ENCODE results near the gene KRR1.
"Not testable (repeated sequence)": the region's sequence is repeated elsewhere in the genome, so short reads cannot be mapped to it uniquely, and the experiment has no call there.

KRR1 gene

DNA sequence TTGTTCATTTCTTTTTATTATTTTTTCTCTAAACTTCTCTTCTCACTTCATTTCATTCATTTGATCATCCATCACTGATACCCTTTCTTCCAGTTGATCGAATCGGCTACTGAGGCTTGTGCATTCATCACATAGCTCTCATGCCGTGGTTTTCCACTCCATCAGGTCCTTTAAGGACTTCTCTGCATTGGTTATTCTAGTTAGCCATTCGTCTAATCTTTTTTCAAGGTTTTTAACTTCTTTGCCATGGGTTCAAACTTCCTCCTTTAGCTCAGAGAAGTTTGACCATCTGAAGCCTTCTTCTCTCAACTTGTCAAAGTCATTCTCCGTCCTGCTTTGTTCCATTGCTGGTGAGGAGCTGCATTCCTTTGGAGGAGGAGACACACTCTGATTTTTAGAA lies 10.7 kb upstream of the KRR1 start:
- FAIRE-seq, result not testable (repeated sequence)

DNA sequence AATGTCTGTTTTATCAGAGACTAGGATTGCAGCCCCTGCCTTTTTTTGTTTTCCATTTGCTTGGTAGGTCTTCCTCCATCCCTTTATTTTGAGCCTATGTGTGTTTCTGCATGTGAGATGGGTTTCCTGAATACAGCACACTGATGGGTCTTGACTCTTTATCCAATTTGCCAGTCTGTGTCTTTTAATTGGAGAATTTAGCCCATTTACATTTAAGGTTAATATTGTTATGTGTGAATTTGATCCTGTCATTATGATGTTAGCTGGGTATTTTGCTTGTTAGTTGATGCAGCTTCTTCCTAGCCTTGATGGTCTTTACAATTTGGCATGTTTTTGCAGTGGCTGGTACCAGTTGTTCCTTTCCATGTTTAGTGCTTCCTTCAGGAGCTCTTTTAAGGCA lies 9.8 kb upstream of the KRR1 start:
- not testable (repeated sequence) for FAIRE-seq

DNA sequence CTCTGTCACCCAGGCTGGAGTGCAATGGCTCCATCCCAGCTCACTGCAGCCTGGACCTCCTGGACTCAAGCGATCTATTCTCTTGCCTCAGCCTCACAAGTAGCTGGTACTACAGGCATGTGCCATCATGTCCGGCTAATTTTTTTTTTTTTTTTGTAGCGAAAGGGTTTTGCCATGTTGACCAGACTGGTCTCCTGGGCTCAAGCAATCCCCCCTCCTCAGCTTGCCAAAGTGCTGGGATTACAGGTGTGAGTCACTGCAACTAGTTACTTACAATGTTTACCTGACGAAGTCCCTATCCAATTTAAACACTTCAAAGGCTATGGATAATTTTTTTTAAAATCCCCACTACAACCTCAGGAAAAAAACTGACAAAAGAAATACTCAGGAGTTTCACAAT lies 1.8 kb downstream of the KRR1 start:
- FAIRE-seq, result no peak

DNA sequence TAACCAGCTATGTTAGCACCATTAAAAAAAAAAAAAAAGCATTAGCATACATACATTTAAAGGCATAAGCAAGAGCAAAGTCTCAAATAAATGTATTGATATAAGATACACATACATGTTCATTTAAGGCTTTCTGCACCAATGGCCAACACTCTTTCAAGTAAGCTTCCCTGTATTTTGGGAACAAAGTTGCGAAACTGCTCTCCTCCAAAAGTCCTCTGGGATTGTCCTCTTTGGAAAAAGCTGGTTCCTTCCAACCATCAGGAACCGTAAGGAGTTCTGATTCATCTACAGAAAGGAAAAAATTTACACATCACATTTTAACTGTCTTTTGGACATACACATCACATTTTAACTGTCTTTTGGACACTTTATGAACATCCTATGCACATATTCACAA lies 3.2 kb downstream of the KRR1 start:
- no peak for FAIRE-seq

DNA sequence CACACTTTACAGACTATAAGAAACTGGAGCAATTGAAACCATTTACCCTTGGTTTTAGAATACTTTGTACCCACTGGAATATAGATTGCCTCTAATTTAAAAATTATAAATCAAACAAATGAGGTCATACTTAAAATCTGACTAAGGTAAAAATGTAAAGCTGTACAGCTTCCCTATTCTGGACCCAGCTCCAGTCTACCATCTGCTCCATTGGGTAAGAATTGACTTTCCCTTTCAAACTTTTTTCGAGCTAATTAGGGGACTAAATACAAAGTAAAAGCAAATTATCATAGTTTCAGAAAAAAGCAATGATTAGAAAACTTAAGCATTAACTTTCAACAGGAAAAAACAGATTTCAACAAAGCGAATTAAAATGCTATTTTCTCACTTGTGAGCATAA lies 4.3 kb downstream of the KRR1 start:
- FAIRE-seq, result no peak

DNA sequence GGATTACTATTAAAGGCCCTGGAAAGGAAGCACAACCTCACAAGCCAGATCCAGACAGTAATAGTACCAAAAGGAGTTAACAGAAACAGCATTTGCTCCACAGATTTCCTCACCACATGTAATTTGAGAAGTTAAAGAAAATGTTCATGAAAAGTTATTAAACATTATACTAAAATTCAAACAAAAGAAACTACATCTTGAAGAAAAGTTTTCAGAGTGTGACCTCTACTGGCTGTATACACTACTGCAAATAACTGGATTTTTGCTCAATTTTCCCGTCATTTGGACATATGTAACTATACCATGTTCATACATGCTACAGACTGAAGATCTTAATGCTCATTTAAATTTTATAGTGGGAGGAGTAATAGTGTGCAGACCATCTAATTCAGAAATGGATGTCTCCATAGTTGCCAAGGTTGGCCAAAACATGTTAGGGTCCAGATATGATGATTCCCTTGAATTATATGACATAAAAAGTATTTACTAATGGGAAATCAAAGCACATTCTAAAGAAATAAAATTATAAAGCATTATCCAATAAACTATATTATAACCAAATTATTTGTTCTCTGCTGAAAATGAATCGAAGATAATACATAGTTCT lies 5.6 kb downstream of the KRR1 start:
- peak; percentile 89 for FAIRE-seq

DNA sequence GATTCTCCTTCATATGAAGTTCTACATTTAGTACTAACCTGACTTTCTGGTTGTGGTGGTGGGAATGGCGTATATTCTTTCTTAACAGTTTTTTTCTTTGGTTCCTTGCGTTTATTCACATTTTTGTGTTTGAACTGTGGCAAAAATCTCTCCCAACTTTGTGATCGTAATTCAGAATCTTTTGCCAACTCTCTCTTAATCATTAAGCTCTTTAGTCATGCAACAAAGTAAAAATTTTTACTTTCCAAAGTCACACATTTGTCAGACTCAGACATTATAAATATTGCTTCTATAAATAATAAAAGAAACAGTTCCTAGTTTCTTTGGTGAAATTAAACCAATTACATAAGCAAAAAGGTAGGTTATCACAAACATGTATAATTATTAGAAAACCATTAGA lies 7.5 kb downstream of the KRR1 start:
- no peak for FAIRE-seq

DNA sequence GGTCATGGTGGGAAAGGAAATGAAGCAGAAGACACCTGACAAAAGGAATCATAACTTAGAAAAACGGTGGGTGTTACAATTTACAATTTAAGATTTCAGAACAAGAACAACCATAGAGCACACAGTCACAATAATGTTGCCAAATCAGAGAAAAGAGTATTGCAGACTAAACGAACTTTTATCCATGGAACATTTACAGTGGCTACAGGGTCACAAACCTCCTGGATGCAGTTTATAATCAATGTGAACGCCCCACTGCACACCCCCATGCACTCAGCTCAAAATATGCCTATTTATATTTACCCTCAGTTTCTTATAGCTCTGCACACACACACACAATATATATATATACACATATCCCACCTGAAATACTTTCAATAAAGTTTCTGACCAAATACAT lies 8.0 kb downstream of the KRR1 start:
- no peak for FAIRE-seq

DNA sequence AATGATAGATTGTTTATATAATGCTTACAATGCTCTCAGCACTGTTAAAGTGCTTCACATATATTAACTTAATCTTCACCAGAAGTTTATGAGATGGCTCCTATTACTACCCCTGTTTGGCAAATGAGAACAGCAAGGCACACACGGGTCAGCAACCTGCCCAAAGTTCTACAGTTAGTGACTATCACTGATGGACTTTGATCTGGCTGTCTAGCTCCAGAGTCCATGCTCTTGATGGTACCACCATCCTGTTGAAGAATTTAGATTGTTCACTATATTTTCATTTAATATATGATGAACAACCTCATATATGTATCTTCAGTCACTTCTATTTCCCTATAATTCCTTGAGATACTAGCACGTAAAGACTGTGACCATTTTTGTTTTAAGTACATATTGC lies 20.2 kb downstream of the KRR1 start:
- FAIRE-seq, result no peak

DNA sequence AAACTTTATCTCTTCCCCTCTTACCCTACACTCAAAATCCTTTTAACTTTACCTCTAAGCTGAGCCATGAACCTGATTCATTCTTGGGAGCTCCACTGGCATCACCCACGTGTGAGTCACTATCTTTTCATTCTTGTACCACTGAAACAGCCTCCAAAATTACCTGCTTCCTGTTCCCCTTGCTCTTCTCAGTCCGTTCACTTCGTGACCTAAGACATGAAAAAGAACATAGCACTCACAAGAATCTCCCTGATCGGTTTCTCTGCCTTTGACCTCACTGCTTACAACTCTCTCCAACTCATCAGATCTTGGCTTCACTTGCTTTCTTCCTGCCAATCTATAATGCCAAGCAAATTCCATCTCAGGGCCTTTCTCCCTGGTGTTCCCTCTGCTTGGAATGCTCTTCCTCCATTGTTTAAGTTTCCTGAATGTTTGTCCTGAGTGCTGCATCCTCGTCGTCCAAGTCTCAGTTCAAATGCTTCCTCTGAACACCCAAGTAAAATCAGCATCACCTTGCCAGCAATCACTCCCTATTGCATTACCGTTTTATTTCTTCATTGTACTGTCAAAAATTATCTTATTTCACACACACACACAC lies 21.7 kb downstream of the KRR1 start:
- FAIRE-seq, result no peak

DNA sequence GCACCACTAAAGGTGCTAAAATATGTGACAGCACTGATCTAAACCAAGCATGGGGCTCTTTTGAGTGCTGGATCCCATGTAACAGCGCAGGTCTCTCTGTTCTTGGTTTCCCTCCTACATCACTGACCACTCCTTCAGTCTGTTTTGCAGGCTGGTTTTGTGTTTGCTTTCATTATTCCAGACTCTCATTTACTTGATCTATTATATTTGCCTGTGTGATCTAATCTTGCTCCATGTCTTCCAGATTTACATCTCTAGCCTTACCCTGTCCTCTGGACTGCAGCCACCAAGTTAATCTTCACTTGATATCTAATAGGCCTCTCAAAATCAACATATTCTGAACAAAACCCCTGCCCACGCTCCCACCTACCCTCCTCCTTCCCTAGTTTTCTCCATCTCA lies 22.2 kb downstream of the KRR1 start:
- FAIRE-seq, result no peak

DNA sequence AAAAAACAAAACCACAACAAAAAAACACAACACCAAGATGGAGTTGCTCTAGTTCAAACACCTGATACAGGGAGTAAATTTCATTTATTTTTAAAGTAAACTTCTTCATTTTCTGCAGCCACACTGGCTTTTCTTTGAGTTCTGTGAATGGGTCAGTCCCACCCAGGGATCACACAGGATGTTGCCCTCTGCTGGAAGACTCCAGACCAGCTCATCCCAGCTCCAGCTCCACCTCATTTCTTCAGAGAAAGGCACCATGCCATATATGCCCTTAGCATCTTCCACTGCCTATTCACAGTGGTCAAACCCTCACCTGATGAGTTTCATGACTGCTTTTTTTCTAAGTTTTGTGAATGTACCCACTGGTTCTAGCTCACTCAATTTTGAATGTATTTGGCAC lies 22.9 kb downstream of the KRR1 start:
- FAIRE-seq, result no peak

DNA sequence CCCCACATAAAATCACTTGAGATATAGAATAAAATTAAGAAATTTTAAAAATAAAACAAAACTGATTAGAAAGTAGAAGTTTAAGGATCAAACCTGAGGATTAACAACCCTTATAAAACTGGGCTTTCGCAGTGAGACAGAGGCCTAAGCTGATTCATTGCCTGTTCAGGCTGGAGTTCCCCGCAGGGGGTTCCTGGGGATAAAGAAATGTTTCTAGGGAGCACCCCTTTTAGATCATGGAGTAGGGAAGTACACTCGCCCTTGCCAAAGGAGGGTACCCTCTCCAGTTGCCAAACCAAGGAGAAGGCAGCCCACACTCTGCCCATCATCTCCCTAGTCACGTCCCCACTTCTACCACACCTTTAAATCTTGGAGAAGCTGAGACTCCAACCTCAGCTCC lies 24.1 kb downstream of the KRR1 start:
- no peak for FAIRE-seq

DNA sequence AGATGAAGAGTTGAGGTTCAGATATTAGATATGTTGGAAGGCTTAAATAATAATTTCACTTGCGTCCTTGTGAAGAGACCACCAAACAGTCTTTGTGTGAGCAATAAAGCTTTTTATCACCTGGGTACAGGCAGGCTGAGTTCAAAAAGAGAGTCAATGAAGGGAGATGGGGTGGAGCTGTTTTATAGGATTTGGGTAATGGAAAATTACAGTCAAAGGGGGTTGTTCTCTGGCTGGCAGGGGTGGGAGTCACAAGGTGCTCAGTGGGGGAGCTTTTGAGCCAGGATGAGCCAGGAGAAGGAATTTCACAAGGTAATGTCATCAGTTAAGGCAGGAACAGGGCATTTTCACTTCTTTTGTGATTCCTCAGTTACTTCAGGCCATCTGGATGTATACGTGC lies 27.0 kb downstream of the KRR1 start:
- not testable (repeated sequence) for FAIRE-seq

DNA sequence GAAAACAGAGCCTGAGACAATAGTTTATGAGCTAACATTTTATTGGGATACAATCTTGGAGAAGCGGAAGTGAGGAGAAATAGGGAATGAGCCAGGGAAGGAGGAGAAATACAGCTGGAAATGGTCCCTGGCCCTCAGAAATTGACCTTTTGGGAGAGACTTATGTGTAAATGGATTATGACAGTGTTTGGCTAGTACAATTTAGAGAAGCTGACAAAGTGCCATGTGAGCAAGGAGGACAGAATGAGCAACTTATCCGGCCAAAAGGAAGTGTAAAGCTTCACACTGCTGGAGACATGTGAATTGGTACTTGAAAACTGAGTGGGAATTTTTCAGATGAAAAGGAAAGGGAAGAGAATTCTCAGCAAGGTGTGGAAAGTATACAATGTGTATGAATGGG lies 28.0 kb downstream of the KRR1 start:
- FAIRE-seq, result no peak

DNA sequence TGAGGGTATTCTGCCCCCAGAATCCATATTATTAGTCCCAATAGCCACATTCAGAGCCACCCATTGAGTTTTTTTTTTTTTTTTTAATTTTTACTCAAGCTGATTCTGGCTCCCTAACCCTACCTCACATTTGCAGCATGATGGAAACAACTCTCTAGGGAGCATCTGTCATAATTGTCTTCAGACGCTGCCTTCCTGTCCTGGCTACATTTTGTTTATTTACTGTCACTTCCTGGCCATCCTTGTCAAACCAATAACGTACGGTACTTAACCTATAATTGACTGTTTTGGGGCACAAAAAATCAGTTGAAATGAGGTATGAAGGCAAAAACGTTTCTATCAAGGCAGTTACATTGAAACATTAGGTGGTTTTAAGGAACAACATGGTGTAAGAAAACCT lies 28.8 kb downstream of the KRR1 start:
- FAIRE-seq, result no peak

DNA sequence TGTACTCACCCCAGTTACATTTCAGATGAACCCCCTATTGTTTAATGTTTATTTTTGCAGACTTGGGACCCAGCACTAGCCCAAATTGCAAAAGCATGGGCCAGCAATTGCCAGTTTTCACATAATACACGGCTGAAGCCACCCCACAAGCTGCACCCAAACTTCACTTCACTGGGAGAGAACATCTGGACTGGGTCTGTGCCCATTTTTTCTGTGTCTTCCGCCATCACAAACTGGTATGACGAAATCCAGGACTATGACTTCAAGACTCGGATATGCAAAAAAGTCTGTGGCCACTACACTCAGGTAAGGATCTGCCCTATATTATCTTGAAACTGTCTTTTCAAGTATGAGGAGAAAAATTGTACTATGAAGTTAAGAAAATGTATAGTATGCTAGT lies 29.6 kb downstream of the KRR1 start:
- no peak for FAIRE-seq

DNA sequence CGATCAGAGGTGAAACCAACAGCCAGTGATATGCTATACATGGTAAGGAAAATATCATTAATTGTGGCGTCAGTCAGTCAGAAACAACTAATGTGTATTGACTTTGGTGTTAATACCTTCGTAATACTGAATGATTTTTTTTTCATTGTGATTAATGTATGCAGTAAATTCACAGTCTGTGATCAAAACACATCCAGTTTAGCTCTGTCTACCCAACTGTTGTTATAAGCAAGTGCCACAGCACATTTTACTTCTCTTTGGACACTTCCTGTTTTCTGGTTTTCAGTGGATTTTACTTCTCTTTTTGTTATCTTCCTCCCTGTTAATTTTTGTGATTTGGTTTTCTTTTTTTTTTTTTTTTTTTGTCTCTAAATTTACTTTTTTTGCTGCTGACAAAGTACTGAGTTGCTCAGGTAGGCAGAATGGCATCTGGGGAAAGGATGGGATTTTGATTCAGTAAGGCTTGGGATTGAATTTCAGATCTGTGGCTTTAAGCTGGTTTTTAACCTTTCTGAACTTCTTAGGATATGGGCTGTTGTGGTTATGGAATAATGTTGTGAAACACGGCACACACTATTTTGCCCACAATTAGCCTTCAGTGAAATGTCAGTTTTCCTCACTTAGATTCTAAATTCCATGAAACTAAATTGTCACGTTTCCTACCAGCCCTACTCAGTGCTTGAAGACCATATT lies 30.2 kb downstream of the KRR1 start:
- FAIRE-seq, result no peak

DNA sequence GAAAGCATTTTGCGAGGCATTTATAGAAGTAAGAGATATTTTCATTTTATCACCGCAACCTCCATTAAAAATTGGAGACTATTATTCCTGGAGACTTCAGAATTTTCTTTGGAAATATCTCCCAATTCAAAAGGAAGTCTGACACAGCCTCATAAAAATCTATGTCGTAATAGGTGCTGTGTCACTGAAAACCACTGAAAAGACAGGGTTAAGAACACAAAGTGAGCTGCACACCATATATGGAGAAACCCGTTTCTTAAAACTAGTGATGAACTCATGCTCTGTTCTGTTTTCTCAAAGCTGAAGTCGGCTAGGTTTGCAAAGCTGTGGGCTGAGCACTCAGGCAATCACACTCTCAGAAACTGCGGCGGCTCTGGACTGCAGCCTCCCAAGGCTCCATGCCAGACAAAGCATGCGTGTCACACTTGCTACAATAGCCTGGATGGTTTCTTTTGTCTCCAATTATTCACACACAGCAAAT lies 30.9 kb downstream of the KRR1 start, which contains the start of gene GLIPR1:
Gene GLIPR1, plus strand, starts transcription at position 287 of the 481 bp plus-strand sequence. Its CDS starts 126 bp downstream, at position 413.
- no peak for FAIRE-seq

DNA sequence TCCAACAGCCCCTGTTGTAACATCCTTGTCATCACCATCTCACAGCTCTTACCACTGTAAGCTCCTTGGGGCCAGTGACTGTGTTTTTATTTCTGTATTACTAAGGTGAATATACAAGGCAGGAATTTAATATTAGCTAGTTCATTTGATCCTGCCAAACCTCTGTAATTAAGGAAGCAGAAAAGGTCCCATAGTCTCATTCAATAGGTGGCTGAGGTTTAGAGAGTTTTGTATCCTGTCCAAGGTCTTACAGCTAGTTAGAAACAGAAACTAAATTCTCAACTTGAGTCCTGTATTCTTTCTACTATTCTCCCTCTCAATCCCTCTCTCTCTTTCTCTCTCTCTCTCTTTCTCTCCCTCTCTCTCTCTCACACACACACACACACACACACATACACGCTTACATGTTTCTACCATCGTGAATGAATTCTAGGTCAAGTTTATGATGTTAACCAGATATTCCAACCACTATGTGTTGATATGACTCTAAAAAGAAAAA lies 31.4 kb downstream of the KRR1 start:
- no peak for FAIRE-seq

DNA sequence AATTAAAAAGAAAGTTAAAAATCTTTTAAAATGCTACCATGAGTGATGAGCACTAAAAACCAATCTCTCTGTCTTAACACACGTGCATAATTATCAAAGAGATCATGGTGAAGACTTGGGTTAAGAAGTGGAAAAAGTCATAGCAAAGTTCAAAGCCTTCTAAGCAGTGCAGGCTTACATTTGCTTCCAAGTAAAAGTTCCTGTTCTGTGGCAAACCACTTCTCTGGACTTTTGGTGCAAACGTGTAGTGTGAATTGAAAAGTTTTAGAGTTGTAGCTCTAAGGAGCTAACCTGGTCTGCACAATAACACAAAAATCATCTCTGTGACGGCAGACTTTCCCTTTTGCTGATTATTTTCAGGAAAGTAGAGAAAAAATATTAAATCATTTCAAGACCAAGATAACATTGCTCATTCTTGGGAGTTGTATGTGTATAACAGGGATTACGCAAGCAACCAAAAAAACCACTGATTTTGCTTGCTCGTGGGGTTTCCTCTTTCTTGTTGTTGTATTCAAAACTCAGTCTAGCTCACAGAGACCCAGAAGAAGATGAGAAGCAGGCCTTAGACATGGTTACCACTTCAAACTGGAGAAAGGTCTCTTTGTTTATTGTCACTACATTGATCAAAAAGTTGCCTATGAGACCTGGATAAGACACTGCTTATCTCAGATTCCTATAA lies 33.2 kb downstream of the KRR1 start:
- no peak for FAIRE-seq

DNA sequence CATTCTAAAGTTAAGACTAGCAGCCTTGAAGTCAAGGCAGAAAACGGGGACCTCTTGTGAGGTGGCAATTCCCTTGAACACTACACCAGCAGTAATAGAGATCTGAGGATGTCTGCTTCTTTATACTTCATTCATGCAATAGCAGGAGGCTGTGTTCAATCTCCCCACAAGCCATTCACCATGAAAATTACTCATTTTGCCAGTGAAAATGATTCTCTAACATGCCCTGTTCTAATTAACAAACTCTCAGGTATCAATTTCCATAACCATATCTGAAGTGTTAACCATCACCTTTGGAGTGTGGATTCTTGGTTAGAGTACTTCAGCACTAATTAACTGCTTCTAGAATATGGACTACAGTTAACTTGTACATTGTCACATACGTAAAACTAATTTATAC lies 34.3 kb downstream of the KRR1 start:
- FAIRE-seq, result no peak

DNA sequence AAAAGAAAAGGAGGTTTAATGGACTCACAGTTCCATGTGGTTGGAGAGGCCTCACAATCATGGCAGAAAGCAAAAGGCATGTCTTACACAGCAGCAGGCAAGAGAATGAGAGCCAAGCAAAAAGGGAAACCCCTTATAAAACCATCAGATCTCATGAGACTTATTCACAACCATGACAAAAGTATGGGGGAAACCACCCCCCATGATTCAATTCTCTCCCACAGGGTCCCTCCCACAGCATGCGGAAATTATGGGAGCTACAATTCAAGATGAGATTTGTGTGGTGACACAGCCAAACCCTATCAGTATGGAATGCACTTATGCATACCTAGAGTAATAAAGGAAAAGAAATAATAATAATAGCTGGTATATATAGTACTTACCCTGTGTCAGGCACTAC lies 35.3 kb downstream of the KRR1 start:
- no peak for FAIRE-seq

DNA sequence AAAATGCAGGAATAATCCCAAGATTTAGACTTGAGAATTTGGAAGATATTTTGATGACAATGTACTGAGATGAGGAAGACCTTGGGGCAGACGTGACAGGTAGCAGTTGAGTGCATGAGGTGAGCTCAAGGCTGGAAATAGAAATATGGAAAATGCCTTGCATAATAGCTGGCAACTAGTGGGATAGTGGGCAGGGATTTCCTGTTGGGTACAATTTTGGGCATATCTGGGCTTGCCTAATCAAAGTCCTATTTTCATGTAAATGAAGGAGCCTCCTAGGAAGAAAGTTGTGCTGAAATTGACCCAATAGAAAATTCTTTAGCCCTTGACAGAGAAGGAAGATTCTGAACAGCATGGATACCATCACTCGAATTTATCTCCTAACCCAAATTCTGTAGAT lies 37.3 kb downstream of the KRR1 start:
- FAIRE-seq, result no peak

All from TTC549 (cell line).